Measurements from ENCODE around the gene CCL22. TPM values are rescaled to one million over a fixed set of nuclear protein-coding genes. Genes with fewer than 3 reads are reported as not detected.

Gene CCL22
- total RNA-seq, 1 donor from 2014 or later = not detected

- Mint-ChIP-seq H3K36me3 (no peaks in the 10 kb centered on the region), H3K9me3 (peaks cover 4% of the 10 kb centered on the region), H3K27ac (no peak overlapping the region), H3K4me1 (peaks cover 2% of the 10 kb centered on the region), H3K27me3 (ENCODE audit: insufficient read depth, low read depth) (peaks cover 2% of the 10 kb centered on the region), H3K4me3 (no peak overlapping the region)
- Histone ChIP-seq H3F3A (ENCODE audit: low read depth) (peaks cover 4% of the 10 kb centered on the region), H3K4me2 (no peak overlapping the region), H3K27me3 (no peaks in the 10 kb centered on the region), H3K4me3 (no peak overlapping the region), H3K4me1 (no peaks in the 10 kb centered on the region), H3K27ac (no peak overlapping the region), H4K20me1 (ENCODE audit: low read depth) (no peaks in the 10 kb centered on the region), H3K9me3 (ENCODE audit: low read depth) (peaks cover 4% of the 10 kb centered on the region), H3K9ac (no peak overlapping the region), H3K36me3 (no peaks in the 10 kb centered on the region), H2AFZ (replicated peaks) (no peak overlapping the region), H3K79me2 (ENCODE audit: low read depth) (no peaks in the 10 kb centered on the region)
- no peak for TF ChIP-seq EZH2phosphoT487 (IDR thresholded peaks at IDR 0.05)
- TF ChIP-seq CTCF (IDR thresholded peaks at IDR 0.05) = no peak
- TF ChIP-seq EZH2 (IDR thresholded peaks at IDR 0.05) = no peak
- DNase-seq (ENCODE audit: low spot score) = no peak
Observed at GRCh38 chr16:57325458-57325857, 33.1 kb upstream of the CCL22 start.

- DNase-seq (ENCODE audit: low spot score) = no peak
- H3K27ac ChIP-seq = no peak overlapping the region
- no peaks in the 10 kb centered on the region for H3K36me3 ChIP-seq
- peaks cover 8% of the 10 kb centered on the region for H3K9me3 Mint-ChIP-seq
- no peaks in the 10 kb centered on the region for H3K4me1 Mint-ChIP-seq
- no peaks in the 10 kb centered on the region for H3K4me1 ChIP-seq
- H3K27me3 Mint-ChIP-seq (ENCODE audit: insufficient read depth, low read depth) = peaks cover 4% of the 10 kb centered on the region
- H3K4me2 ChIP-seq = no peak overlapping the region
- H3K4me3 Mint-ChIP-seq = no peak overlapping the region
- no peak overlapping the region for H2AFZ ChIP-seq (replicated peaks)
- H3K27ac Mint-ChIP-seq = no peak overlapping the region
- TF ChIP-seq EZH2 (IDR thresholded peaks at IDR 0.05) (no peak), CTCF (IDR thresholded peaks at IDR 0.05) (no peak), EZH2phosphoT487 (IDR thresholded peaks at IDR 0.05) (no peak)
- no peak overlapping the region for H3K4me3 ChIP-seq
- no peaks in the 10 kb centered on the region for H3K79me2 ChIP-seq (ENCODE audit: low read depth)
- no peaks in the 10 kb centered on the region for H4K20me1 ChIP-seq (ENCODE audit: low read depth)
- H3K27me3 ChIP-seq = no peaks in the 10 kb centered on the region
- peaks cover 4% of the 10 kb centered on the region for H3K9me3 ChIP-seq (ENCODE audit: low read depth)
- no peak overlapping the region for H3K9ac ChIP-seq
- no peaks in the 10 kb centered on the region for H3K36me3 Mint-ChIP-seq
- H3F3A ChIP-seq (ENCODE audit: low read depth) = peaks cover 4% of the 10 kb centered on the region
Observed at GRCh38 chr16:57329718-57330327, 28.8 kb upstream of the CCL22 start.

- no peaks in the 10 kb centered on the region for H4K20me1 ChIP-seq (ENCODE audit: low read depth)
- H3K36me3 ChIP-seq = no peaks in the 10 kb centered on the region
- Mint-ChIP-seq H3K4me3 (no peak overlapping the region), H3K36me3 (no peaks in the 10 kb centered on the region), H3K27me3 (ENCODE audit: insufficient read depth, low read depth) (peaks cover 7% of the 10 kb centered on the region), H3K9me3 (peaks cover 9% of the 10 kb centered on the region), H3K4me1 (no peaks in the 10 kb centered on the region), H3K27ac (no peak overlapping the region)
- no peak for DNase-seq (ENCODE audit: low spot score)
- H3K79me2 ChIP-seq (ENCODE audit: low read depth) = no peaks in the 10 kb centered on the region
- no peak overlapping the region for H2AFZ ChIP-seq (replicated peaks)
- no peak overlapping the region for H3K27ac ChIP-seq
- H3F3A ChIP-seq (ENCODE audit: low read depth) = peaks cover 4% of the 10 kb centered on the region
- no peak overlapping the region for H3K4me2 ChIP-seq
- no peaks in the 10 kb centered on the region for H3K27me3 ChIP-seq
- H3K4me1 ChIP-seq = no peaks in the 10 kb centered on the region
- no peak for TF ChIP-seq EZH2 (IDR thresholded peaks at IDR 0.05)
- TF ChIP-seq EZH2phosphoT487 (IDR thresholded peaks at IDR 0.05) = no peak
- no peak for TF ChIP-seq CTCF (IDR thresholded peaks at IDR 0.05)
- peaks cover 3% of the 10 kb centered on the region for H3K9me3 ChIP-seq (ENCODE audit: low read depth)
- no peak overlapping the region for H3K9ac ChIP-seq
- H3K4me3 ChIP-seq = no peak overlapping the region
Observed at GRCh38 chr16:57331355-57331754, 27.2 kb upstream of the CCL22 start.

Data from neural progenitor cell (in vitro differentiated cells).